COLO668 (cell line): ENCODE results near the gene EMP1.

Experiments
- DNase-seq: peaks from one replicate; lab custom pipeline; 2025; ENCODE audit not compliant: unreplicated experiment; lab: John Stamatoyannopoulos, UW

Gene EMP1

GRCh38 chr12:13171921-13172859 is 24.3 kb upstream of the EMP1 start:
- DNase-seq: no peak

DNA sequence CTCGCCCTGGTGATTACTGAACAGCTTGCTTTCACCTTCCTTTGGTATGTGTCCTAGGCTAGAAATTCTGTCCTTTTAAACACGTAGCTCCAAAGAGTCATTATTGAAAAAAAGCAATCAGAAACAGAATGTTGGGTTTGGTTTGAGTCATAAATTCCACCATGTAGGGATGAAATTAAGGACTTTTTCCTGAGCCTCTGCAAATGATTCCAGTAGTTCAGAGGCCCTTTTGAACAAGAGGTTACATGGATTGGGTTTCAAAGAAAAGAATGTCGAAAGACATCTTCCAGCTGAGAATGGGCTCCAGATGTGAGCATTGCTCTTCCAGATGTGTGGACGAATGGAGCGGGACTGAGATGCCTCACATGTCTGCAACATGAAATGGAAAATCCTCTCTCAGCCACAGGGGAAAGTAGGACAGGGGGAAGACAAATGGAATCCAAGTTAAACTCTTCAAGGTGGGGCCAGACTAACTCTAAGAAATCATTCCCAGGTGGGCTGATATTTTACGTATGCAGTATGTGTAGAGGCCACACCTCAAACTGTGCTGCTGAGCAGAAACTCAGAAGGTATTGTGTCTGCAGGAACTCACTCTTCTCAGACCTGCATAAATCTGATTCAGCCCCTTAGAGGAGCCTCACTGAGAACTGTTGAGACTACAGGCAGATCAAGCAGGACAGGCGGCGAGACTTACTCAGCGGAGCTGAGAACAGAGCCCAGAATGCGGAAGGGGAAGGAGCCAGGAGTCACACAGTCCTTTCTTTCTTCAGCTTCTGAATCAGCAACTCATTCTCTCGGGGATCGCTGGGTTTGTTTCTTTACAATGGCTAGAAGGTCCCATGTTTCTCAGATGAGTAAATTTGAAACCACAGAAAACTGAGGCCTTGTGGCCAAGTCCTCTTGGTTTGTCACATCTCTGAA is 23.3 kb upstream of the EMP1 start:
- DNase-seq: no peak

DNA sequence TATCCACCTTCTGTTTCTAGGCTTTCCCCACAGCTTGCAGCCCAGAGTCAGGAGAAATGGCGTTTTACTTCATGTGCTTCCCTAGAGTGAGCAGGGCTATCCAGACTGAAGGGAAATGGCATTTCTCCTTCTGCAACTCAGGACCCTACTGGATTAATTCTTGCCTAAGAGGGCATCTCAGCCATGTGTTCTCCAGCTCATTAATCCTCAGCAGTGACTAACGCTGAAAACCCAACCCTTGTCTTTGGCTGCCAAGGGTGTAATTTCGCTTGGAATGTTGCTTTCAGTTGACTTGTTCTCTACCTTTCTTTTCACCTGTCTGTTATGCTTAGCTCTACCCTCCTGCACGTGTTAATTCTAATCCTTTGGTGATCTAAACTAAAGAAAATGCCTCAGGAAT is 21.0 kb upstream of the EMP1 start:
- DNase-seq: no peak

DNA sequence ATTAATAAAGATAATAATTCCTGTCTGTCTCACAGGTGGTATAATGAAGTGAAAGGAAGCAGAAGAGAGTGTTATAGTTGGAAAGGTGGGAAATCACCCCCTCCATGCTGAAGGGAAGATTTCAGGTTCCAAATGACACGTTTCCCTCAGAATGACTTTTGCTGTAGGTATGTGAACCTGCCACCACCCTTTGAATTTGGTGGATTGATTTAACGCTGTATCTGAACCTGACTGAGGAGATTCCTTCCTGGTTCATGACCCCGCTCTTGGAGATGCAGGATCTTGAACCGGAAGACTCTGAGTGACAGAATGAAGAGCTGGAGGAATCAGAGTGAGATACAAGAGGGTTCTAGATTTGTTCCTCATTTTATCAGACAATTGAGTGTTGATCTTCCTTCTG is 20.3 kb upstream of the EMP1 start:
- no peak for DNase-seq

DNA sequence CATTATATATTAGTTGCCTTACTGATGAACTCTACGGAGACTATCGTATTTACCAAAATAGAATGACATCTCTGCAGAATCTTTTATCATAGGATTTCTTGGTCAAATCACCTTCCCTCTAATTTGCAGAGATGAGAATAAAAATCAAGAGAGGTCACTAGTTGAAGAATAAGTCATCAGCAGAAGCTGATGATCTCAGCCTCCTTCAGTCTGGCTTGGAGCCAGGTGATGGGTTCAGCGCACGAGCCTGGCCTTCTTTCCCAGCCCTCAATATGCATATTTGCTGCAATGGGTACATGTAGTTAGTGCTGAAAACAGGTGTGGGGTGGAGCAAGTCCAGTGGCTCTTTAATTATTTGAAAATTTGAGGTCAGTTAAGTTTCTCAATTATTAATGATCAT is 19.2 kb upstream of the EMP1 start:
- DNase-seq: no peak

- no peak for DNase-seq
Measured at GRCh38 chr12:13177906-13178305, 18.6 kb upstream of the EMP1 start.

DNA sequence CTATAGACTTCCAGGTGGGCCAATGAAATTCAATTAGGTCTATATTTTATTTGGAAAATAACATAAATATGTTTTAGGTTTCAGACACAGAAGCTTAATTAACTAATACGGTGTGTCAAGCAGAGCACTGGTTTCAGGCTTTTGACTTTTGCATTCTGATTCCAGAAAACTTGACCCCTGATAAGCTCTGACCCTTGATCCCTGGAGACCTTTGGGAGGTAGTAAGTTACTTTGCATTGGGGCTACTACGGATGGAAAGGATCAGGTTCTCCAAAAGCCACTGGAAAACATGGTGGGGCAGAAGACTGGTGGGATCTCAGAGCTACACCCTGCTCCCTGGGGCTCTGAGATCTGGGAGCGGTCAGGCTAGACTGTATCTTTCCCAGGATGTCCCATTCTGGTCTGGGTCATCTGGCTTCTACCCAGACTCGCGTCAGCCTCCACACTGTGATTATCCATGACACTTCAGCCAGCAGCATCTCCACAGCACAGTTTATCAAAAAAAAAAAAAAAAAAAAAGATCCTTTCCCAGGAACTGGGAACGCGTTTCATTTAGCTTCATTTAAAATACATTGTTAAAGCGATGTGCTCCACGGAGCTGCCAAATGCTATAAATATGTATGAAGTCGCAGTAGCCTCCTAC is 17.8 kb upstream of the EMP1 start:
- no peak for DNase-seq

- peak; percentile 62 for DNase-seq
Measured at GRCh38 chr12:13179211-13180074, 17.1 kb upstream of the EMP1 start.

DNA sequence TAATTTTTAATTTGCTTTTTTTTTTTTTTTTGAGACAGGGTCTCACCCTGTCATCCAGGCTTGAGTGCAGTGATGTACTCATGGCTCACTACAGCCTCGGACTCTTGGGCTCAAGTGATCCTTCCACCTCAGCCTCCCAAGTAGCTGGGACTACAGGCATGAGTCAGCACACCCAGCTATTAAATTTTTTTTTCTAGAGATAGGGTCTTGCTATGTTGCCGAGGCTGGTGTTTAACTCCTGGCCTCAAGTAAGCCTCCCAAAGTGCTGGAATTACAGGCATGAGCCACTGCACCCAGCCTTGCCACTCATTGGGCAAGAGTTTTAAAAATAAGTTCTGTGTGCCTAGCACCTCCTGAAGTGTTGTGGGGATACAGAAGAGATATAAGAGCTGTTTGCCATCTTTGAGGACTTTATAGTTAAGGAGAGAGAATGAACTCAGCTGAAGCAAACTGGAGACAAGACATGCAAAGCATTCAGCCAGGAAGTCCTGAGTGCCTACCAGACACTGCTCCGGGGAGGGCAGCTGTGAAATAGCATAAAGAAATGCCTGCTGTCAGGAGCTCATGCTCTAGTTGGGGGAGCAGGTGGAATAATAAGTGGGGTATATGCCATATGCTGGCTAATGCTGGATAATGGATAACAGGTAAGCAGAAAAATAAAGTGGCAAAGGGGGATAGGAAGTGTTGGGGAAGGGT is 15.0 kb upstream of the EMP1 start:
- no peak for DNase-seq

- no peak for DNase-seq
Measured at GRCh38 chr12:13182881-13183280, 13.6 kb upstream of the EMP1 start.

GRCh38 chr12:13183620-13184019 is 12.9 kb upstream of the EMP1 start:
- DNase-seq: no peak

- DNase-seq: no peak
Measured at GRCh38 chr12:13186302-13186701, 10.2 kb upstream of the EMP1 start.

DNA sequence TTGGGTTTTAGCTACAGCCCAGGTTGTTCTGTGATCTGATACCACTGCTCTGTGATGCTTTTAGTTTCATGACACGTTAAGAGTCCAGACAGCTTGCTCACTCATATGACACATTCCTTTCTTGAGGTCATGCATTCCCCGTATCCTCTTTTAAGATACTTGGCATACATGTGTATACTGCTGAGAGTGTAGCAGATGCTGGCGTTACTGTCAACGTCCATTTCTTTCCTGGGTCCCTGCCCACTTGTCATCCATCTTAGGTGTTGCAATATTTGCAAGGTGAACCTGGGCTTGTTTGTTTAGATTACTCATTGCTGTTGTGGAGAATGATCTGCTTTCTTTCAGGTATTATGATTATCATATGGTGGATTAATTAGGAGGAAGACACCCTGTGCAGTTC is 9.1 kb upstream of the EMP1 start:
- DNase-seq: no peak

DNA sequence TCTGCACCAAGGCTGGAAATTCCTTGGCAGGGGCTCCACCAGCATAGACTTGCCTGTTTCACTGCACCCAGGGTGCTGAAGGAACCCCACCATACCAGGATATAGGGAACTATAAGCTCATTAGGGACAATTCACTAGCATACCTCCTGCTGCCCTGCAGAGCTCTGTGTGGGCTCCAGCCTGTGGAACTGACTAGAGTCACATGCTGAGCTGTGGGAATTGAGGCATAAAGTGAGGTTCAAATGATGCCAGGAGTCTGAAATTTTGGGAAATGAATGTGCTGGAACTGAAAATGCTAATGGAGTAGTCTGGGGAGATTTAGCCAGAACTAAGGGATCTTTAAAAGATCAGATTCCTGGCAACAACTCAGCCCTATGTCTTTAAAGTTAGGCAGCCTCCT is 7.3 kb upstream of the EMP1 start:
- DNase-seq: no peak

- no peak for DNase-seq
Measured at GRCh38 chr12:13190275-13190674, 6.3 kb upstream of the EMP1 start.

- DNase-seq: no peak
Measured at GRCh38 chr12:13192719-13193118, 3.8 kb upstream of the EMP1 start.

- no peak for DNase-seq
Measured at GRCh38 chr12:13193505-13194231, 2.9 kb upstream of the EMP1 start.

- no peak for DNase-seq
Measured at GRCh38 chr12:13194401-13195110, 2.0 kb upstream of the EMP1 start.

DNA sequence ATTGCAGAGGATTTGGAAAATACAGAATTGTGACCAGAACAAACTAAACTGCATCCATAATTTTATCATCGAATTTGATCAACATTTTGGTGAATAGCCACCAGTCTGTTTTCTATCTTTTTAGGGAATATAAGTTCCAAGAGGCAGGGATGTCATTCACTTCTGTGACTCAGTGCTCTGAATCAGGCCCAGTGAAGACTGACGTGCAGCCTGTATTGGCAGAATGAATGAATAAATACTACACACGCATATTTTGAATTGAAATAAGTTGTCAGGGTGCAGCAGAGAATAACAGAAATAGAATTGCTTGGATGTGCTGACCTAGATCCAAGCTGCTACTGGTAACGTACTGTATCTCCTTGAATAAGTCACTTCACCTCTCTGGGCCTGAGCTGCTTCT is 1.3 kb upstream of the EMP1 start:
- no peak for DNase-seq
